Kidney (tissue), 14 donors: ENCODE measurements around the gene POFUT1. TPM values are rescaled to one million over a fixed set of nuclear protein-coding genes. Genes with fewer than 3 reads are reported as not detected.

Experiments used
- DNase-seq, 5 donors: peaks; one replicate each; pipeline ENCODE4 v3.0.0-alpha.2; 2013 to 2020
- FAIRE-seq: peaks from 2 replicates; lab custom pipeline; 2012; peaks lifted over from hg19 to GRCh38; lab: Jason Lieb, UNC
- H3K27ac ChIP-seq, 2 donors: one replicate each; pipeline ENCODE4 v1.7.0; 2013; ENCODE audit warnings: low read depth in 2 of 2, low read length in 2 of 2, inconsistent platforms in 1 of 2
- H3K27me3 ChIP-seq: one replicate; pipeline ENCODE4 v1.7.1; 2013; ENCODE audit warnings: low read length, inconsistent platforms; ENCODE audit not compliant: control insufficient read depth, insufficient read depth
- H3K36me3 ChIP-seq, 3 donors: one replicate each; pipeline versions ENCODE4 v1.7.0 to v1.7.1; 2013; ENCODE audit warnings: low read length in 3 of 3, control low read depth in 1 of 3, inconsistent platforms in 1 of 3; ENCODE audit not compliant: insufficient read depth in 3 of 3, control insufficient read depth in 2 of 3
- H3K4me1 ChIP-seq, 3 donors: one replicate each; pipeline versions ENCODE4 v1.7.0 to v1.7.1; 2013; ENCODE audit warnings: low read length in 3 of 3, inconsistent platforms in 1 of 3, low read depth in 1 of 3; ENCODE audit not compliant: control insufficient read depth in 2 of 3, insufficient read depth in 2 of 3
- H3K4me3 ChIP-seq, 3 donors: one replicate each; pipeline versions ENCODE4 v1.7.0 to v1.8.1; 2013; ENCODE audit warnings: low read length in 3 of 3, control low read depth in 1 of 3, inconsistent platforms in 1 of 3
- H3K9ac ChIP-seq, 3 donors: one replicate each; pipeline versions ENCODE4 v1.7.0 to v1.7.1; 2013; ENCODE audit warnings: low read length in 3 of 3, control low read depth in 1 of 3, inconsistent platforms in 1 of 3
- H3K9me3 ChIP-seq, 3 donors: one replicate each; pipeline versions ENCODE4 v1.7.0 to v1.7.1; 2013; ENCODE audit warnings: low read length in 3 of 3, control low read depth in 1 of 3, inconsistent platforms in 1 of 3; ENCODE audit not compliant: control insufficient read depth in 2 of 3, insufficient read depth in 1 of 3
- CTCF ChIP-seq: IDR thresholded peaks from 3 replicates; pipeline ENCODE4 v1.5.1; 2012; ENCODE audit warnings: mild to moderate bottlenecking, moderate library complexity, borderline replicate concordance; ENCODE audit not compliant: insufficient read depth; ENCODE audit errors: extremely low read depth
- intact Hi-C: fragments of 100-400 bp; cut with DNase I; formaldehyde crosslinking; loops from one replicate; pipeline ENCODE4 v1.11.1; 2022
- polyA plus RNA-seq: library from polyadenylated mRNA; stranded (reverse); fragments of 350-450 nt; fragmentation: Illumina TruSeq; extraction: RNeasy Lipid Tissue Mini Kit (QIAGEN cat#74804); gene quantifications from one replicate; pipeline ENCODE4 v1.2.3, GENCODE V29; 2014; ENCODE audit warnings: low read depth, low replicate concordance; ENCODE audit not compliant: insufficient read depth
- total RNA-seq: library from RNA; stranded (reverse); fragmentation: NEBNext Ultra II Directional; extraction: Animal tissue kit (Norgen Biotek cat#: 25700); gene quantifications from one replicate; pipeline ENCODE4 v1.2.1, GENCODE V29; 2021
- donor health status: control.
- donor health status: control.
- donor health status: control.
- donor health status: control.
- donor health status: control.
- donor health status: DM: yes; HTN: yes; CAD: no.
- donor health status: Normal renal cell carcinoma (clear cell type).

POFUT1 gene
- total and polyA plus RNA-seq, 2 donors from 2014 or later, result 16.7 to 36.7 TPM

- Histone ChIP-seq H3K27ac (peak within 1 kb of the TSS in 1 of 2 donors; percentile 63), H3K4me1 (peaks cover 0 to 16% (median 12%) of the 10 kb centered on the region in 3 donors), H3K9ac (peak within 1 kb of the TSS; percentile 74 to 92 (median 90)), H3K27me3 (no peaks in the 10 kb centered on the region), H3K36me3 (no peaks in the 10 kb centered on the region), H3K4me3 (peak within 1 kb of the TSS; percentile 85 to 96 (median 94)), H3K9me3 (no peaks in the 10 kb centered on the region)
- no peak for FAIRE-seq
- TF ChIP-seq CTCF, result no peak
- peak; percentile 83 to 95 (median 90) for DNase-seq
- intact Hi-C loops, result no loop called here
Observed at GRCh38 chr20:32277361-32278198, 69.9 kb downstream of the POFUT1 start, which contains the start of gene KIF3B. Gene KIF3B (plus strand): TSS chr20:32277651. CDS start chr20:32309778, 32,127 bp downstream.

GRCh38 chr20:32278199-32278643 lies 70.5 kb downstream of the POFUT1 start:
- H3K9me3 ChIP-seq, result no peaks in the 10 kb centered on the region
- TF ChIP-seq CTCF, result no peak
- peak overlapping the region in 1 of 2 donors; percentile 63 for H3K27ac ChIP-seq
- H3K27me3 ChIP-seq, result no peaks in the 10 kb centered on the region
- H3K9ac ChIP-seq, result peak overlapping the region; percentile 10 to 92 (median 57)
- DNase-seq, result no peak
- peak overlapping the region; percentile 69 to 85 (median 81) for H3K4me3 ChIP-seq
- H3K36me3 ChIP-seq, result no peaks in the 10 kb centered on the region
- FAIRE-seq, result no peak
- intact Hi-C loops, result no loop called here
- peaks cover 0 to 18% (median 12%) of the 10 kb centered on the region in 3 donors for H3K4me1 ChIP-seq

- TF ChIP-seq CTCF, result no peak
- intact Hi-C loops, result no loop called here
- H3K36me3 ChIP-seq, result no peaks in the 10 kb centered on the region
- peaks cover 0 to 32% (median 18%) of the 10 kb centered on the region in 3 donors for H3K4me1 ChIP-seq
- no peak overlapping the region for H3K4me3 ChIP-seq
- no peaks in the 10 kb centered on the region for H3K9me3 ChIP-seq
- DNase-seq (no peak), FAIRE-seq (no peak)
- peak overlapping the region in 1 of 2 donors; percentile 23 for H3K27ac ChIP-seq
- peak overlapping the region in 1 of 3 donors; percentile 34 for H3K9ac ChIP-seq
- no peaks in the 10 kb centered on the region for H3K27me3 ChIP-seq
Observed at GRCh38 chr20:32281711-32282110, 74.0 kb downstream of the POFUT1 start.
